G401 (cell line): Measurements from ENCODE around the gene LSM7. TPM values are rescaled to one million over a fixed set of nuclear protein-coding genes. Genes with fewer than 3 reads are reported as not detected.

Source experiments
- DNase-seq: peaks from one replicate; pipeline ENCODE4 v3.0.0-alpha.2; 2015; ENCODE audit warnings: low spot score
- in situ Hi-C: cut with HindIII; loops from 2 replicates; pipeline ENCODE4 v1.10.0; 2016; ENCODE audit warnings: low sequenced_read_pairs, mixed read lengths
- total RNA-seq: library from RNA; depleted of rRNA; stranded (reverse); fragments of >200 nt; shearing (Covaris generic); gene quantifications from 2 replicates; pipeline ENCODE4 v1.2.3, GENCODE V29; 2014

LSM7 gene
- total RNA-seq, 1 experiment from 2014 or later = 400 TPM

DNA sequence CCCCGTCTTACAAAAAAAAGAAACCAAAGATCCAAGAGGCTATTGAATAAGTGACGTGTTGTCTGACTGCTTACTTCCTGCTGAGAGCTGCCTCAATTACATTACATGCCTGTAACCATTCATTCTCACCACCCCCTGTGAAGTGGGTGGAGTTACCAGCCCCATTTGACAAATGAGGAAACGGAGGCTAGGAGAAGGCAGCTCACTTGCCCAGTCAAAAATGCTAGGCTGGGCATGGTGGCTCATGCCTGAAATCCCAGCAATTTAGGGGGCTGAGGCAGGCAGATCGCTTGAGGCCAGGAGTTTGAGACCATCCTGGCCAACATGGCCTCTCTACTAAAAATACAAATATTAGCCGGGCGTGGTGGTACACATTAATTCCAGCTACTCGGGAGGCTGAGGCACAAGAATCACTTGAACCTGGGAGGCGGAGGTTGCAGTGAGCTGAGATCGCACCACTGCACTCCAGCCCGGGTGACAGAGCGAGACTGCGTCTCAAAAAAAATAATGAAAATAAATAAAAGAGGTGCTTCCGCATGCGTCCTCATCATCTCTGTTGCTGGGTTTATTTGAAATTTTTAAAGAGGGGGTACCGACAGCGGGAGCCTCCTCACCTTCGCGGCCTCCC is 499 bp downstream of the LSM7 start:
- DNase-seq = peak; percentile 56
- in situ Hi-C loops = loop anchor here (5.0 kb wide), 1 partner anchor 84 kb away; no protein-coding TSS in a partner anchor

DNA sequence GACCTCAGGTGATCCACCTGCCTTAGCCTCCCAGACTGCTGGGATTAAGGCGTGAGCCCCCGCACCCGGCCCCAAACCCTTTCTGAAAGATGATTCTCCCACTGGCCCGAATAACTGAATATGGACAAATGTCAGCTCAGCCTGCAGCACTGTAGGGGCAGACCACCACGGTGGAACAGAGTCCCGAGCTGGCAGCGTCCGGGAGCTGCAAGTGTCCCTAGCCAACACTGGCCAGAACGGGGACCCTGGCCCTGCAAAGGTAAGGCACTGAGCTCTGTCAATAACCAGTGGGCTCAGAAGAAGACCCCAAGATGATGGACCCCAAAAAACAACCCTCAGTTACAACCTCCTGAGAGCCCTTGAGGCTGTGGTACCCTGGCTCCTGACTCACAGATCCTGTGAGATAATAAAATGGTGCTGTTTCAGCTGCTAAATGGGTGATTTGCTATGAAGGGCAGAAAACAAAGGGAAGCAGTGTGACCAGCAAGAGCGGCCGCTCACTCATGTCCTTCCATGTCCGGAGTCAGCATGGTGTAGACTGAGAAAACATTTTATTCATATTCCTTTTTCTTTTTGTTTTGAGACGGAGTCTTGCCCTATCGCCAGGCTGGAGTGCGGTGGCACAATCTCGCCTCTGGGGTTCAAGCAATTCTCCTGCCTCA is 1.6 kb downstream of the LSM7 start:
- in situ Hi-C loops = loop anchor here (5.0 kb wide), 1 partner anchor 85 kb away; no protein-coding TSS in a partner anchor
- no peak for DNase-seq

DNA sequence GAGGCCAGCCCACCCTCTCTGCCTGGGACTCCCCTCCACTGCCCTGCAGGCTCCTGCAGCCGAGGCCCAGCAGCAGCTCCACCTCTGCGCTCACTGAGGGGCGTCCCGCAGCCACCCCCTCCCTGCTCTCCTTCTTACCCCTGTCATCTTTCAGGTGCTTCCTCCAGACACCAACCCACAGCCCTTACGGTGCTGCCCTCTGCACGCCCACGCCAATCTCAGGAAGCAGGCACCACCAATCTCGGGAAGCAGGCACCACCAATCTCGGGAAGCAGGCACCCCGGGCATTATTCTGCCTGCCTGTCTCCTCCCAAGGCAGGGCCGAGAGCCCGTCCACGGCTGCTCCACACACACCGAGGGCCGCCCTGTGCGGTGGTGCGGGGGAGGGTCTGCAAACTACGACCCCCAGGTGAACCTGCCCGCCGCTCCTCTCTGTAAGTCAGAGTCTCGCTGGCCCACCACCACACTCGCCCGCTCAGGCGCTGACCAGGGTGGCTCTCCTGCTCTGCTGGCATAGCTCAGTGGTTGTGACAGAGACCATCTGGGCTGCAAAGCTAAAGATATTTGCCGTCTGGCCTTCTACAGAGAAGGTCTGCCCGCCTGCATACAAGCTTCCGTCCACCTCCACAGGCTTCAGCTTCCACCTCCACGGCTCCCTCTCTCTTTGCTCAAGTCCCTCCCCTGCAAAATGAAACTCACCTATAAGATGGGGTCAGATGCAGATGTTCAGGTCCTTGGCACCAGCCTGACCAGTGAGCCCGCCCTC is 2.9 kb downstream of the LSM7 start:
- in situ Hi-C loops = loop anchor here (5.0 kb wide), 1 partner anchor 87 kb away; no protein-coding TSS in a partner anchor

DNA sequence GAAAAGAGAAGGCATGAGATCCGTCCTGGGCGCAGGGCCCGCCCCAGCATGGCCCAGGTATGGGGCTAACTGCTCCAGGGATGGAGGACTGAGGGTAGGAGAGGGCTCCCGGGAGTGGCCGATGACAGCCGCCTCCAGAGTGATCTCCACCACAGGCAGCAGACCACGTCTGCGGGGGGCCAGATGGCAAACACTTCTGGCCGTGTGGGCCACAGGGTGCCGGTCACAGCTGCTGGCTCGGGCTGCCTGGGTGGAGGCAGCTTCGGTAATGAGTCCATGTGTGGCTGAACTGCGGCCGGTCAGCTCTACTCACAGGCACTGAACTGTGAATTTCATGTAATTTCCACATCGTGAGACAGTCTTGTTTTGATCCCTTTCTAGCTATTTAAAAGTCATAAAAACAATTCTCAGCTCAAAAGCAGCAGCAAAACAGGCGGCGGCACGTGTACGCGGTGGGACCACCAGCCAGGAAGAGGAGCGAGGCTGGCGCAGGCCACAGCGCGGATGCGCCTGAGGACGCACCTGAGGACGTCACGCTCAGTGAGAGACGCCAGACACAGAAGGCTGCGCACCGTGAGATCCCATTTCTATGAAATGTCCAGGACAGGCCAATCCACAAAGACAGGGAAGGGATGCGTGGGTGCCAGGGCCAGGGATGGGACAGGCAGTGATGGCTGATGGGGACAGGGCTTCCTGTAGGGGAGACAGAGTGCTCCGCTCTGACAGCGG is 4.0 kb downstream of the LSM7 start:
- peak; percentile 60 for DNase-seq
- in situ Hi-C loops = no loop called here

More for the DNA sequence above, 2.9 kb downstream of the LSM7 start:
- peak; percentile 85 for DNase-seq

DNA sequence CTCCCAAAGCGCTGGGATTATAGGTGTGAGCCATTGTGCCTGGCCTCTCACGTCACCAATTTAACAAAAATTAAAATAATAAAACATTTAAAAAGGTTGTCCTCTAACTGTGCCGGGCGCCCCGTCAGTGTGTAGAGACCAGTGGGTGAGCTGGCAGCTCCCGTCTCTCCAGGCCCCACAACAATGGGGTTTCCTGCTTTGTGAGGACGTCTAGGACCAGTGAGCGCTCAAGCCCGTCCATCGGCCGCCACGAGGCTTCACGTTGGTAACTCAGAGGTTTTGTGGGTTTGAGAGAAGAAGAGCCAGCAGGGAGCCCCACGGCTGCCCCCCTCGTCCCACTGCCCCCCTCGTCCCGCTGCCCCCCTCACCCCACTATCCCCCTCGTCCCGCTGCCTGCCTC is 4.7 kb downstream of the LSM7 start:
- in situ Hi-C loops = no loop called here
- no peak for DNase-seq

DNA sequence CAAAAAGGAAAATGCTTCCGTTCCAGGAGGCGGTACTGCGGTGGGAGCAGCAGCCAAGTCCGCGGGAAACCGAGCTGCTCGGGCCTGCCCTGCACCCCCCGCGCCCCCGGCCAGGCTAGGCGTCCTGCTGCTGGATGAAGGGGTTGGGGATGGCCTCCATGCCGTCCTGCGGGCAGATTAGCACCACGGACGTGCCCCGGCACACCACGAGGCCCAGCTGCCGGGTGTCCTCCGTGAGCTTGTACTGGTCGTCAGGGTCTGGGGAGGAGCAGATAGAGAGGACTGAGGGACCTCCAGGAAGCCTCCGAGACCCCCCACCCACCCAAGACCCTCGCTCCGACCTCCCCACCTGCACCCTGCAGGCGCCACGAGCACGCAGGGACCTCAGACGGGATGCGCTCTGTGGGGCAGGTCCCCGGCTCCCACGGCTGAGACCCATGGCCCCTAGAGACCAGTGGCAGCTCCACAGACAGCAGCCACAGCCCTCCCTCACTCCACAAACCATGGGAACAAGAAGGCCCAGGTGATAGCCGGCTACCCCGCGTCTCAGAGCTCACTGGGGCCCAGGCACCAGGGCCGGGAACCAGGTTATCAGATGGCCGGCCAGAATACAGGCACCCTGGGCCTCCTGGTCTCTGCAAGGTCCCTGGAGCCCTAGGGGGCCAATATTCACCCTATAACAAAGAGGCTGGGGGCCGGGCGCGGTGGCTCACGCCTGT is 6.7 kb downstream of the LSM7 start:
- DNase-seq = no peak
- in situ Hi-C loops = no loop called here

DNA sequence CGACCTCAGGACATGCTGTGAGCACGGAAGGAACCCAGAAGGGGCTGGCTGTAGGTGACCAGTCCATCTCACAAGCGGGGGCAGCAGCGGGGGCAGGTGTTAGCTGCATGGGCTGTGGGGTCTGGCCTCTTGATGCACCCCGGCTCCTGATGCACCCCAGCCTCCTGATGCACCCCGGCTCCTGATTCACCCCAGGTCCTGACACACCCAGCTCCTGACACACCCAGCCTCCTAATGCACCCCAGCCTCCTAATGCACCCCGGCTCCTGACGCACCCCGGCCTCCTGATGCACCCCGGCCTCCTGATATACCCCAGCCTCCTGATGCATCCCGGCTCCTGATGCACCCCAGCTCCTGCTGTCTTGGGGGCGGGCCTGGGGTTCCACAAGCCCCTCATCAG is 7.4 kb downstream of the LSM7 start:
- DNase-seq = no peak
- in situ Hi-C loops = no loop called here

DNA sequence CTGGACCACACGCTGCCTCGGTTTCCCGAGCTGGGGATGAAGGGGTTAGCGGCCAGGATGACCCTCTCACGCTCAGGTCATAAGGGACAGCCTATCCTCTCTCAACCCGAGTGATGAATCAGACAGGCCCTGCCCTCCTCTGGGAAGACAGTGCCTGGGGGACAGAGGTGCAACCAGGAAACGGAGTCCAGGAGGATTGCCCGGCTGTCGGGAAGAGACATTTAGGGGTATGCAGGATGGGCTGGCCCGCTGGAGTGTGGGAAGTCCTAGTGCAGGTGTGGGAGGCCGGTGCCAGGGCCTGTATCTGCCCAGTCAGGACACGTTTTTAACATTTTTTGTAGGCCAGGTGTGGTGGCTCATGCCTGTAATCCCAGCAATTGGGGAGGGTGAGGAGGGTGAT is 8.3 kb downstream of the LSM7 start:
- in situ Hi-C loops = no loop called here

DNA sequence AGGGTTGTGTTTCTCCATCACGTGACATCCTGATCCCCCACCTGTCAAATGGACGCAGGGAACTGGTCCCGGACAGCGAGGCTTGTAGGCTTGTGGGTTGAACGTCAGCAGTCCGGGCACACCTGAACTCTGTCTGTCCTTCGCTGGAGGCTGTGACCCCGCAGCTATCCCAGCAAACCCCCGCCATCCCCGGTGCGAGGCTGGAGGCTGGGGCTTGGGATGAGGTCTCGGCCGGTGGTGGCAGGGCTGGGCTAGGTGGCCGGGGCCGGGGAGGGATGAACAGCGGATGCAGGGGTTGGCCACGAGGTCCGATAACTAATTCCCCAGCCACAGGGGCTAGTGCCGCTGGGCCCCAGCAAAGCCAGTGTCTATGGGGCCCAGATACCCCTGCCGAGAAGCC is 8.8 kb downstream of the LSM7 start:
- in situ Hi-C loops = loop anchor here (5.0 kb wide), 1 partner anchor 82 kb away; the partner anchor contains the start of genes PLEKHJ1 and SF3A2
- DNase-seq = no peak

More for the DNA sequence above, 8.3 kb downstream of the LSM7 start:
- no peak for DNase-seq

DNA sequence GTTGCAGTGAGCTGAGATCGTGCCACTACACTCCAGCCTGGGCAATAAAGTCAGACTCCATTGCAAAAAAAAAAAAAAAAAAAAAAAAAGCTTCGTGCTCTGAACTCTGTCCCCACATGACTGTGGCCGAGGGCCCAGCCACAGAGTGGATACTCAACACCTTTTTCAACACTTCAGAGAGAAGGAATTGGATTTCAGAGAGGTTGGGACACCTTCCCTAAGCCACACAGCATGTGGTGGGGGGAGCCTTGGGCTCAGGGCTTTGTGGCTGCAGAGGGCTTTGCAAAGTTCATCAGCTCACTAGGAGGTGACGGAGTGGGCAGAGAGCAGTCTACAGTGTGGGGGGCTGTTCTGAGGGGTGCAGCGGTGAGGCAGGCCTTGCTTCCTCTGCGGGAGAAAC is 9.5 kb downstream of the LSM7 start:
- DNase-seq = no peak
- in situ Hi-C loops = loop anchor here (5.0 kb wide), 1 partner anchor 82 kb away; the partner anchor contains the start of genes PLEKHJ1 and SF3A2

DNA sequence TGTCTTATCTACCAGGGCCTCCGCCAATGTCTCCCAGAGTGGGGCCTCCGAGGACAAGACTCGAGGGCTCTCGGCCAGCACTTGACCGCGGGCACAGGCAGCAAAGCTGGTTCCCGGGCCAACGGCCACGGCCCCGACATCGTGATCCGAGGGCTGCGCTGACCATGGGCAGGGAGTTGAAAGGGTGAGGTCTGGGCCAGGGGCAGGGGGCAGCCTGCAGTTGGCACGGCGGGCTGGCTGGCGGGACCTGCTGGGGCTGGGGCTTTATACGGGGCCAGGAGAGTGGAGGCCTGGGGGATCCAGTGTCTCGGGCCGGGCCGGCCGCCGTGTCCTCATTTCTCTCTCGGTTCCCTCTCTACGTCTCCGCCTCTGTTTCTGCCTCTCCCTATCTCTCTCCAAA is 10.6 kb downstream of the LSM7 start:
- in situ Hi-C loops = loop anchor here (5.0 kb wide), 1 partner anchor 80 kb away; the partner anchor contains the start of genes PLEKHJ1 and SF3A2

DNA sequence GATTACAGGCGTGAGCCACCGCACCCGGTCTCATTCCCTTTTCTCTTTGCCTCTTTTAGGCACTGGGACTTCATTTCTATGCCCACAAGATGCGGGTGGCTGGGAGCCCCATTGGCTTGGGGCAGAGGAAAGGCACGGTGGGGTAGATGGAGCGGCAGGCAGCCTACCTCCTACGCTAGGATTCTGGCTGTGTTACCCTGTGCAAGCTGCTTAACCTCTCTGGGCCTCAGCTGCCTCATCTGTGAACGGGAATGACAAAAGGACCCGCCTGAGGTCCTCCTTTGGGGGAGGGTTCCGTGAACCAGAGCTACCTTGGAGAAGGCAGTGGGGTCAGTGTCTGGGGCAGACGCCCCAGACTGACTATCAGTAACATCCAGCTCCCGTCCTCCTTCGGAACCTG is 11.1 kb downstream of the LSM7 start:
- no peak for DNase-seq
- in situ Hi-C loops = loop anchor here (5.0 kb wide), 1 partner anchor 80 kb away; the partner anchor contains the start of genes PLEKHJ1 and SF3A2

More for the DNA sequence above, 10.6 kb downstream of the LSM7 start:
- no peak for DNase-seq

DNA sequence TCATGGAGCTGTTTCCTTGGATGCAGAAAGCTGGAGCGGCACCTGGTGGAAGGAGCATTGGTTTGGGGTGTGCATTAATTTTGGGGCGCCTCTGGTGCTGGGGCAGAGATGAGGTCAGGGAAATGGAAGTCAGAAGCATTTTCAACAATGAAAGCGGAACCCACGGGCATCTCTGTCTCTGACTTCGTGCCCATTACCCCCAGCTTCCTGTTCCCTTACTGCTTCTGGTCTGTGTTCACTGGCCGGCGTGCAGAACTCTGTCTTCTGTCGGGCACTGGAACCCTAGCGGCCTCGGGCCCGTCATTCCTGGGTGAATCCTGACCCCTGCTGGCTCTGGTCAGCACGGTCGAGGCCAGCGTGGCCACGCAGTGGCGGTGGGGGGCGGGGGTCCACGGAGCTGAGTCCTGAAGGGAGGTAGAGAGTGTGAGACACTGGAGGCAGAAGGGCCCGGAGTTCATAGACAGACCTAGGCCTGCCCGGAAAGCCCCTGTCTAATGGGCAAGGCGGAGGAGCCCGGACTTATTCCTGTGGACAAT is 12.5 kb downstream of the LSM7 start:
- peak; percentile 44 for DNase-seq
- in situ Hi-C loops = loop anchor here (5.0 kb wide), 1 partner anchor 79 kb away; the partner anchor contains the start of genes PLEKHJ1 and SF3A2

DNA sequence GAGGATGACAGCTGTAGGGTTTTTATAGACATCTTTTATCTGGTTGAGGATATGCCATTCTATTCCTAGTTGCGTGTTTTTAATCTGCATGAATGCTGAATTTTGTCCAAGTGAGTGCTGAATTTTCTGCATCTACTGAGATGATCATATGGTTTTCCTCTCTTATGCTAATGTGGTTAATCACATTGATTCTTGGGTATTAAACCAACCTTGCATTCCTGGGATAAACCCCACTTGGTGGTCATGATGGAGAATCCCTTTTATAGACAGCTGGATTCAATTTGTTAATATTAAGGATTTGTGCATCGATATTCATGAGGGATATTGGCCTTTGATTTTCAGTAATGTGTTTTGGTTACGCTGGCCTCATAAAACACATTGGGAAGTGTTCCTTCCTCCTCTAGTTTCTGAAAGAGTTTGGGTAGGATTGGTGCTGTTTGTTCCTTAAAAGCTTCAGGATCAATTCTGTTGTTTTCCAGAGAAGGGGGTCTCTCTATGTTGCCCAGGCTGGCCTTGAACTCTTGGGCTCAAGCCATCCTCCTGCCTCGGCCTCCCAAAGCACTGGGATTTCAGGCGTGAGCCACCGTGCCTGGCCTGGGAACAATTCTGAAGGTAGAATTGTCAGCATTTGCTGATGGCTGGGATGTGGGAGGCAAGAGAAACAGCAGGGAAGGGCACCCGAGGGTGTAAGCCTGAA is 13.1 kb downstream of the LSM7 start:
- DNase-seq = no peak
- in situ Hi-C loops = loop anchor here (5.0 kb wide), 1 partner anchor 78 kb away; the partner anchor contains the start of genes PLEKHJ1 and SF3A2

DNA sequence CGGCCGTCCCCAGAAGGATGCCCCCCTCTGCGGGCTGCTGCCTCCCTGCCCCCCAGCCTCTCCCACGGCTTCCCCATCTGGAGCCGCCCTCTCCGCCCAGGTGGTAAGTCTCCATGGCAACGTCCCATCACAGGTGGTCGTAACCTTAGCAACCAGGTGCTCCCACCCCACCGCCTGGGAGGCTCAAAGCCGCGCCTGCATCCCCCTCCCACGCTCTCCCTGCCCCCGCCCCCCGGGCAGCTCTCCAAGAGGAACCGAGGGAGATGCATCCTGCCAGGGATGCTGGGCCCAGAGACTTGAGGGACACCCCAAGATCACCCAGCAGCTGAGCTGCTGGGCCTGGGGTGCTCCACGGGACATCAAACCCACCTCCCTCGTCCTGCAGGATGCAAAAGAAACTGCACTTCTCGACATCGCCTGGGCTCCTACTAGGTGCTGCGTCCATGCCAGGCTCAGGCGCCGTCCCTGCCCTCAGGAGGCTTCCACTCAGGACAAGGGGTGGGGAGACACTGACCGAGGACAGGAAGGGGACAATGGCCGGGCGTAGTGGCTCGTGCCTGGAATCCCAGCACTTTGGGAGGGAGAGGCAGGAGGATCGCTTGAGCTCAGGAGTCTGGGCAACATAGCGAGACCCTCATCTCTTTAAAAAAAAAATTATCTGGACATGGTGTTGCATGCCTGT is 15.4 kb downstream of the LSM7 start:
- no peak for DNase-seq

DNA sequence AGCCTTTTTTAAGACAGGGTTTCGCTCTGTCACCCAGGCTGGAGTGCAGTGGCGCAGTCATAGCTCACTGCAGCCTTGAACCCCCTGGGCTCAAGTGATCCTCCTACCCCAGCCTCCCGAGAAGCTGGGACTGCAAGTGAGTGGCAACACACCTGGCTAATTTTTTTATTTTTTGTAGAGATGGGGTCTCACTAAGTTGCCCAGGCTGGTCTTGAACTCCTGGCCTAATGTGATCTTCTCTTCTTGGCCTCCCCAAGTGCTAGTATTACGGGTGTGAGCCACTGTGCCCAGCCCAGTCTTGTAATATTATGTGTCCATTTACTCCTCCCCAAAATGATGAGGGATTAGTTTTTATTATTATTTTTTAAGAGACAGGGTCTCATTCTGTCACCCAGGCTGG is 17.3 kb downstream of the LSM7 start:
- in situ Hi-C loops = no loop called here
- DNase-seq = no peak

More for the DNA sequence above, 15.4 kb downstream of the LSM7 start:
- in situ Hi-C loops = no loop called here
